ENCODE data around the gene RNF130.

RNF130 gene

GRCh38 chr5:180071531-180072255, at the start of gene RNF130:
Gene RNF130, minus strand, starts transcription at chr5:180071759. Its CDS starts 57 bp downstream, at chr5:180071702.
- DNase-seq, result peak; percentile 64

- no peak for DNase-seq
Observed at GRCh38 chr5:180120237-180121101, 48.9 kb upstream of the RNF130 start.

GRCh38 chr5:180119903-180120236, 48.3 kb upstream of the RNF130 start:
- no peak for DNase-seq

DNA sequence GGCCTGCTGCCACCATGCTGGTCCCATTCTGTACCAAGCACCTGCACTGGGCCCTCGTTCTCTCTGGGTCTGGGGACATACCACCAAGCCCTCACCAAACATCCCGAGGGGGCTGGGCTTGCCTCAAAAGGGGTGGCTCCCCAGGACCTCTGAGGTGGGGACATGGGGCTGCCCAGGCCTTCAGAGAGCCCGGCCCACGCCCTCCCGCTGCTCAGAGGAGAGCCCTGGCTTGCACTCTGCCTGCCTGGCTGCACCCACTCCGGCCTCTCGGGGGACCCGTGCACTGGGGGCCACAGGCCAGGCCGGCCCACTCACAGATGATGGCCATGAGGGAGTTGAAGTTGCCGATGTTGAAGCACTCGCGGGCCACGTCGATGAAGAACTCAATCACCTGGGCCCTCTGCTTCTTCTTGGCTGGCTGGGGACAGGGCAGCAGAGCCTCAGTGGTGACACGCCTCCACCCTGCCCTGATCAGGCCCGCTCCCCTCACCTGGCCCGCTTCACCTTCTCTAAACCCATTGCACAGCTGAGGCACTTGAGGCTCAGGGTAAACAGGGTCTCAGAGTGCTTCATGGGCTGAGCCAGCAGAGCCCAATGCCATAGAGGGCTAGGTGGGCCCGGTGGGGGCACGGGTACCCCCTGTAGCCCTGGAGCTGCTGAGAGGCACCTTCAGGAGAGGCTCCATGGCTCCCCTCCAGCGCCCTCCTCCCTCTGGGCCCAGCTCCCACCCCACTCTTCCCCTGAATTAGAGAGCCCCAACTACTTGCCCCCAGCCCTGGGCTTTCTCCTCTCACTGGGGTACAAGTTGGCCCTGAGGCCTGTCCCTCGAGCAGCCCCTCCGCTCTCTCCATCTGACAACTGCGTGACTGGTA, 47.7 kb upstream of the RNF130 start:
- DNase-seq, result no peak

DNA sequence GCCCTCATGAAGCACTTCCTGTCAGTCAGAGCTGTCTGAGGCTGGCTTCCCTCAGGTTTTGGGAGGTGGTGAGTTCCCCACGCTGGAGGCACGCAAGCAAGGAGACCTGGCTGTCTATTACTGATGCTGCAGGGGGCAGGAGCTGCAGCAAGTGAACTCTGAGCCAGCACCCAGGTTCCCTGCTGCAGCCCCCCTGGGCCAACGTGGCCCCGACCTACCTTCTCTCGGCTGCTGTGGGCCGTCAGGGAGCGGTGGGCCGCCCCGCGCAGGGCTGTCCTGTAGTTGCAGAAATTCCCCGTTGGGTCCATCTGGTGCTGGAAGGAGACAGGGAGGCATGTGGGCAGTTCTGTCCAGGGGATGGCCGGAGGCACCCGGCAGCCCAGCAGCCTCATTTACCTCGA, 46.8 kb upstream of the RNF130 start:
- no peak for DNase-seq

DNA sequence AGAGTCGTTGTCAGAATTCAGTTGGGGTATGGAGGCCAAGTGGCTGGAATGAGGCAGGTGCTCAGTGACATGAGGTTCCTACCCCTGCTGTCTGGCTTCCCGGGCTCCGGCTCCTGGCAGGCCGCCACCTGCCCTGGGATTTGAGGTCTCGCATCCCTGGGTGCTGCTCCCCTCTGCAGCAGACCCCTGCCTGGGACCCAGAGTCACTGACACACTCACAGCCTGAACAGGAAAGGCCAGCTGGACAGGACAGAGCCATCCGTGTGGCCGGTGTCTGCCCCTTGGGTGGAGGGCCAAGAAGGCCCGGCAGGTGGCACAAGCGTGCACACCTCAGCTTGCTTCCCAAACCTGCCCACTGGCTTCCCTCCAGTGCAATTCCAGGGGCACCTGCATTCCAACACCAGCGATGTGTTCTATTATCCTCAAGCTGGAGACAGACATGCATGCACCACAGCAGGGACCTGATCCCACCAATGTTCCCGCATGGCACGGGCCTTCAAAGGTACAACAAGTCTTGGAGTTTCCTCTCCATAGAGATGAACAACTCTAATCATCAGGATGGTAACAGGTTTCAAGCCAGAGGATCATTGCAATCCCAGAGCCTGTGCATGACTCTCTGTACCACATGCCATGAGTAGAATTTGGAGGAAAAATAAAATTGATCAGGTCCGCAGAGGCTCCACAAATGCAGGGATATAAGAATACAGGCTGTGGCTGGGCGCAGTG, 45.6 kb upstream of the RNF130 start:
- no peak for DNase-seq

- no peak for DNase-seq
Observed at GRCh38 chr5:180116077-180116999, 44.8 kb upstream of the RNF130 start.

DNA sequence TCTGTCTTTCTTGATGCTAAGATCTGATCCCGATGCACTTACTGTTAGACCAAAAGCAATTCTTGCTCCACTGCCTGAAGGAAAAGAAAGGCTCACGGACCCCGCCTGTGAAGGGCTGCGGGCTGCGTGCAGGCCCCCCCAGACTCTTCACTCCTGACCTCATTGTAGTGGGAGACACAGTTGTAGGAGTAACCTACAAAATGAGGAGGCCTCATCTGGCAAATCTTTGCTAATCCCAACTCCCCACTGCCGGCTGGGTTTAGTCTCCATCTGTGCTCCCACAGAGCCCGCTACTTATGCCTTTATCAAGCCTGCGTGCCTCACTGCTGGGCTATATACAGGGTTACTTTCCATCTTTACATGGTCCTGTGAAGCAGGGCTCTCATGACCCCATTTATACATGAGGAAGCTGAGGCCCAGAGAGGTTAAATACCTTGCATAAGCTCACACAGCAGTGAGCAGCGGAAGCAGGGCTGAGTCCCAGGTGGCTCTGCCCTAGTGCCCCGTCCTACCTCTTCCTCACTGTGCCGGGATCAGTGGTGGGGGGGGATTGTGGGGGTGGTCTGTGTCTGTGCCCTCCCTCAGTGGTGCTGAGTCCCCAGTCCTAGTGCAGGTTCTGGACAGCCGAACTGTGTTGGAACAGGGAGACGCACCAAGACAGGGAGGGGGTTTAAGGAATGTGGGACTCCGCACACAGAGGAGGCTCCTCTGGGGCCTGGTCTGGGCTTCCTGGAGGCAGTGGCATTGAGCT, 43.9 kb upstream of the RNF130 start:
- DNase-seq, result no peak

GRCh38 chr5:180114304-180115003, 42.9 kb upstream of the RNF130 start:
- DNase-seq, result no peak

GRCh38 chr5:180113660-180114303, 42.2 kb upstream of the RNF130 start:
- DNase-seq, result no peak

GRCh38 chr5:180112181-180112861, 40.8 kb upstream of the RNF130 start:
- DNase-seq, result no peak

DNA sequence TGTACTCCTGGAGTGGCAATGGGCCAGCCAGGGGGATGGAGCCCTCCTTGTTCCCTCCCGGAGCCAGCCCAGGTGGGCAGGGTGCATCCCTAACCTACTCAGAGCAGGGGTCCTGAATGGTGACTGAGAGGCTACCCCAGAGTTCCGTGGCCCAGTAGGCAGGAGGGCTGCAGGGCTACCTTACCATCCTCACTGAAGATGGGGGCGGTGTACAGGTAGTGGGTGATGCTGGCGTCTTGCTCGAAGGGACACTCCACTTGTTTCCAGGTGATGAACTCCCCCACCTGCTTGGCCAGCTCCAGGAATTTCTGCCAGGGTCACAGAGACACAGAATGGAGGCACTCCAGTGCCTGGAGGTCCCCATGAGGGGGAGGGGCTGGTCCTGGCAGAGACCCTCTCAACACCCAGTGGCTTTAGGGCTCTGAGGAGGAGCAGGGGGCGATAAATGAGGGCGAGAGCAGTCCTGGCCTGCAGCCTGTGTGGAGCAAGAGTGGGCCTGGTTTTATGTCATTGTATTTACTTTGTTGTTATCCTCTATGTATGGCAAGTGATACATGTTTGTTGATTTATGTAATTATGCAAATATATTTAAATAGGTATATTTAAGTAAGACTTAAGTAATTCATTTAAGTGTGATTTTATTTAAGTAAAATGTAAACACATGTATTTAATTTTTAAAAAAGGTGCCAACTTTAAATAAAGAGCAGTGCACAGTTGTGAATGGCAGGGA, 39.9 kb upstream of the RNF130 start:
- no peak for DNase-seq

GRCh38 chr5:180109920-180110319, 38.4 kb upstream of the RNF130 start:
- no peak for DNase-seq

- no peak for DNase-seq
Observed at GRCh38 chr5:180107005-180107404, 35.4 kb upstream of the RNF130 start.

DNA sequence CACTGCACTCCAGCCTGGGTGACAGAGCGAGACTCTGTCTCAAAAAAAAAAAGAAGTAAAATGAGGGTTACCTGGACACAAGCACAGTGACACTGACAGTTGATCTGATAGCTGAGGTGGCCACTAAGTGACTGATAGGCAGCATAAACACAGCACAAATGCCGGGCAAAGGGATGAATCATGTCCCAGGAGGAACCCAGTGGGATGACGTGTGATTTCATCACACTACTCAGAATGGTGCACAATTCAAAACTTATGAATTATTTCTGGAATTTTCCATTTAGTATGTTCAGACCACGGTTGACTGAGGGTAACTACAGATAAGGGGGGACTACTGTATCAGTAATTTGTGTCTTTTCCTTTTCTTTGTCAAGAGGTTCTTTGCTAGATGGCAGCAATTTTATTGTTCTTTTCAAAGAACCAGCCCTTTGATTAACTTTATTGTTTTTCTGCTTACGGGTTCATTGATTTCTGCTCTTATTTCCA, 34.3 kb upstream of the RNF130 start:
- no peak for DNase-seq

DNA sequence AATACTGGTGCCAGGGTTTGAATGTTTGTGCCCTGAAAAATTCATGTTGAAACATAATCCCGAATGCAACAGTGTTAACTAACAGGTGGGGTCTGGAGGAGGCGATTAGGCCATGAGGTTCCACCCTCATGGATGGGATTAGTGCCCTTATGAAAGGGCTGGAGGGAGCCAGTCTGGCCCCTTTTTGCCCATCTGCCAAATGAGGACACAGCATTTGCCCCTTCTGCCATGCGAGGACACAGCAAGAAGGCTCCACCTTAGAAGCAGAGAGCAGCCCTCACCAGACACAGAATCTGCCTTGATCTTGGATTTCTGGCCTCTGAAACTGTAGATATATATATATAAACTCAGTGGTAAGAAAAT, 32.6 kb upstream of the RNF130 start:
- DNase-seq, result no peak

- DNase-seq, result no peak
Observed at GRCh38 chr5:180103487-180104167, 32.1 kb upstream of the RNF130 start.

GRCh38 chr5:180102636-180103035, 31.1 kb upstream of the RNF130 start:
- no peak for DNase-seq

Data from DMS 273 treated with DMSO at 0.1 percent for 48 hours (cell line).